GM21529 (cell line): ENCODE measurements around the gene TSHZ3.

ENCODE experiments used
- ATAC-seq: cut with Tn5 transposase; IDR thresholded peaks from one replicate; pipeline ENCODE4 v1.9.1; 2021; ENCODE audit not compliant: unreplicated experiment

Gene TSHZ3

GRCh38 chr19:31235806-31236205 is 113.4 kb downstream of the TSHZ3 start:
- ATAC-seq = no peak

GRCh38 chr19:31233295-31233800 is 115.9 kb downstream of the TSHZ3 start:
- ATAC-seq = no peak

GRCh38 chr19:31232871-31233270 is 116.4 kb downstream of the TSHZ3 start:
- ATAC-seq = no peak

- ATAC-seq = no peak
These were observed 117.1 kb downstream of the TSHZ3 start for GRCh38 chr19:31232180-31232579.

GRCh38 chr19:31231237-31231636 is 118.0 kb downstream of the TSHZ3 start:
- ATAC-seq = no peak

GRCh38 chr19:31226151-31226935 is 122.9 kb downstream of the TSHZ3 start:
- ATAC-seq = no peak
